ENCODE measurements around the gene ZFAND6.

ZFAND6 gene

GRCh38 chr15:80110920-80111319 is 51.4 kb downstream of the ZFAND6 start:
- no peak overlapping the region for H3K4me2 ChIP-seq (ENCODE audit: insufficient read depth, low read length, poor library complexity, severe bottlenecking)
- no peak overlapping the region for H4K91ac ChIP-seq (ENCODE audit: low read depth, low read length, poor library complexity)
- H3K27me3 ChIP-seq (ENCODE audit: control insufficient read depth in 3 of 3, insufficient read depth in 3 of 3, low read depth in 1 of 3, low read length in 3 of 3): no peaks in the 10 kb centered on the region
- no peak for DNase-seq (ENCODE audit: low spot score)
- H2BK120ac ChIP-seq (ENCODE audit: low read depth, low read length): no peak overlapping the region
- H2BK12ac ChIP-seq (ENCODE audit: low read length): no peak overlapping the region
- H3K4me3 ChIP-seq (ENCODE audit: low read length in 2 of 2): no peak overlapping the region
- H3K36me3 ChIP-seq (replicated peaks in 1 of 2; ENCODE audit: control insufficient read depth in 2 of 2, insufficient read depth in 2 of 2, low read length in 2 of 2): no peaks in the 10 kb centered on the region
- H3K79me1 ChIP-seq (ENCODE audit: low read depth, low read length): peaks cover 3% of the 10 kb centered on the region
- H3K9me3 ChIP-seq (replicated peaks in 1 of 2; ENCODE audit: control insufficient read depth in 2 of 2, insufficient read depth in 1 of 2, low read depth in 1 of 2, low read length in 2 of 2): no peaks in the 10 kb centered on the region
- H4K8ac ChIP-seq (ENCODE audit: low read depth, low read length): no peak overlapping the region
- H3K4ac ChIP-seq (ENCODE audit: low read length): no peak overlapping the region
- no peak overlapping the region for H2BK5ac ChIP-seq (ENCODE audit: low read length)
- no peak overlapping the region for H3K9ac ChIP-seq (ENCODE audit: low read depth, low read length, poor library complexity)
- no peak overlapping the region for H3K23ac ChIP-seq (ENCODE audit: low read depth, low read length, poor library complexity)
- H3K4me1 ChIP-seq (ENCODE audit: control insufficient read depth in 2 of 2, insufficient read depth in 1 of 2, low read depth in 1 of 2, low read length in 2 of 2): no peaks in the 10 kb centered on the region
- no peak overlapping the region for H3K18ac ChIP-seq (ENCODE audit: low read length)
- no peak overlapping the region for H2AFZ ChIP-seq (ENCODE audit: low read length)
- H2BK15ac ChIP-seq (ENCODE audit: low read length): no peak overlapping the region
- no peak overlapping the region for H3K14ac ChIP-seq (ENCODE audit: low read length)
- H2AK5ac ChIP-seq (ENCODE audit: low read depth, low read length): no peak overlapping the region
- H3K27ac ChIP-seq (replicated peaks; ENCODE audit: low read length): no peak overlapping the region

- Histone ChIP-seq H3K27me3 (ENCODE audit: control insufficient read depth in 3 of 3, insufficient read depth in 3 of 3, low read depth in 1 of 3, low read length in 3 of 3) (no peaks in the 10 kb centered on the region), H3K9me3 (replicated peaks in 1 of 2; ENCODE audit: control insufficient read depth in 2 of 2, insufficient read depth in 1 of 2, low read depth in 1 of 2, low read length in 2 of 2) (no peaks in the 10 kb centered on the region), H2BK5ac (ENCODE audit: low read length) (no peak overlapping the region), H3K4ac (ENCODE audit: low read length) (no peak overlapping the region), H2AFZ (ENCODE audit: low read length) (no peak overlapping the region), H3K18ac (ENCODE audit: low read length) (no peak overlapping the region), H3K23ac (ENCODE audit: low read depth, low read length, poor library complexity) (no peak overlapping the region), H2BK120ac (ENCODE audit: low read depth, low read length) (no peak overlapping the region), H2BK12ac (ENCODE audit: low read length) (no peak overlapping the region), H3K9ac (ENCODE audit: low read depth, low read length, poor library complexity) (no peak overlapping the region), H4K8ac (ENCODE audit: low read depth, low read length) (no peak overlapping the region), H3K36me3 (replicated peaks in 1 of 2; ENCODE audit: control insufficient read depth in 2 of 2, insufficient read depth in 2 of 2, low read length in 2 of 2) (no peaks in the 10 kb centered on the region), H2BK15ac (ENCODE audit: low read length) (no peak overlapping the region), H4K91ac (ENCODE audit: low read depth, low read length, poor library complexity) (no peak overlapping the region), H3K4me3 (ENCODE audit: low read length in 2 of 2) (no peak overlapping the region), H3K14ac (ENCODE audit: low read length) (no peak overlapping the region), H3K4me2 (ENCODE audit: insufficient read depth, low read length, poor library complexity, severe bottlenecking) (no peak overlapping the region), H3K4me1 (ENCODE audit: control insufficient read depth in 2 of 2, insufficient read depth in 1 of 2, low read depth in 1 of 2, low read length in 2 of 2) (no peaks in the 10 kb centered on the region), H2AK5ac (ENCODE audit: low read depth, low read length) (no peak overlapping the region), H3K79me1 (ENCODE audit: low read depth, low read length) (no peaks in the 10 kb centered on the region), H3K27ac (replicated peaks; ENCODE audit: low read length) (no peak overlapping the region)
- no peak for DNase-seq (ENCODE audit: low spot score)
- no CpG with 5 or more reads among the region's 4 CpGs for WGBS, 2 donors (ENCODE audit: extremely low coverage in 2 of 2, insufficient read length in 2 of 2, insufficient replicate concordance in 1 of 2)
Measured at GRCh38 chr15:80114114-80114513, 54.6 kb downstream of the ZFAND6 start.

GRCh38 chr15:80115021-80115420 is 55.5 kb downstream of the ZFAND6 start:
- Histone ChIP-seq H3K79me1 (ENCODE audit: low read depth, low read length) (no peaks in the 10 kb centered on the region), H2BK12ac (ENCODE audit: low read length) (no peak overlapping the region), H3K9ac (ENCODE audit: low read depth, low read length, poor library complexity) (no peak overlapping the region), H3K27me3 (ENCODE audit: control insufficient read depth in 3 of 3, insufficient read depth in 3 of 3, low read depth in 1 of 3, low read length in 3 of 3) (no peaks in the 10 kb centered on the region), H2AK5ac (ENCODE audit: low read depth, low read length) (no peak overlapping the region), H3K14ac (ENCODE audit: low read length) (no peak overlapping the region), H3K4me1 (ENCODE audit: control insufficient read depth in 2 of 2, insufficient read depth in 1 of 2, low read depth in 1 of 2, low read length in 2 of 2) (no peaks in the 10 kb centered on the region), H3K9me3 (replicated peaks in 1 of 2; ENCODE audit: control insufficient read depth in 2 of 2, insufficient read depth in 1 of 2, low read depth in 1 of 2, low read length in 2 of 2) (no peaks in the 10 kb centered on the region), H3K23ac (ENCODE audit: low read depth, low read length, poor library complexity) (no peak overlapping the region), H3K18ac (ENCODE audit: low read length) (no peak overlapping the region), H3K4ac (ENCODE audit: low read length) (no peak overlapping the region), H2BK15ac (ENCODE audit: low read length) (no peak overlapping the region), H4K91ac (ENCODE audit: low read depth, low read length, poor library complexity) (no peak overlapping the region), H4K8ac (ENCODE audit: low read depth, low read length) (no peak overlapping the region), H2AFZ (ENCODE audit: low read length) (no peak overlapping the region), H2BK5ac (ENCODE audit: low read length) (no peak overlapping the region), H3K4me2 (ENCODE audit: insufficient read depth, low read length, poor library complexity, severe bottlenecking) (no peak overlapping the region), H2BK120ac (ENCODE audit: low read depth, low read length) (no peak overlapping the region), H3K27ac (replicated peaks; ENCODE audit: low read length) (no peak overlapping the region), H3K4me3 (ENCODE audit: low read length in 2 of 2) (no peak overlapping the region), H3K36me3 (replicated peaks in 1 of 2; ENCODE audit: control insufficient read depth in 2 of 2, insufficient read depth in 2 of 2, low read length in 2 of 2) (no peaks in the 10 kb centered on the region)
- no CpG with 5 or more reads among the region's 1 CpG for WGBS, 2 donors (ENCODE audit: extremely low coverage in 2 of 2, insufficient read length in 2 of 2, insufficient replicate concordance in 1 of 2)
- DNase-seq (ENCODE audit: low spot score): no peak

DNA sequence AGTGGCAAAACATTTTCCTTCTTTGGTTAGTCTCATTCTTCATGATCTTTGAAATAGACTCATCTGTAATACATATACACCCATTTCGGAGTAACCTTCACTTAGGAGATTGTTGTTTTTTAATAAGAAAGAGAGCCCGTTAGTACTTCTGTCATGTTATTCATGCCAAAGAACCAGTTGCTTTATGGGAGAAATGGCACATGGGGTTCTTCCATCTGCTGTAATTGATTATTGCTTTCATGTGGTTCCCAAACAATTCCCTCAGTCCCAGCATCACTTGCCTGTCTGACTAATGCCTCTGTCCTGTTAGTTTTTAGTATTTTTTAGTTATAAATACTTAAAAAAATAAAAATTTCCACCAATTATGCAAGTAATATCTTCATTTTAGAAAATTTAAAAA is 59.5 kb downstream of the ZFAND6 start:
- Histone ChIP-seq H3K4me1 (ENCODE audit: control insufficient read depth in 2 of 2, insufficient read depth in 1 of 2, low read depth in 1 of 2, low read length in 2 of 2) (no peaks in the 10 kb centered on the region), H3K9ac (ENCODE audit: low read depth, low read length, poor library complexity) (no peak overlapping the region), H2BK15ac (ENCODE audit: low read length) (no peak overlapping the region), H3K27ac (replicated peaks; ENCODE audit: low read length) (no peak overlapping the region), H3K14ac (ENCODE audit: low read length) (no peak overlapping the region), H2BK120ac (ENCODE audit: low read depth, low read length) (no peak overlapping the region), H4K8ac (ENCODE audit: low read depth, low read length) (no peak overlapping the region), H3K9me3 (replicated peaks in 1 of 2; ENCODE audit: control insufficient read depth in 2 of 2, insufficient read depth in 1 of 2, low read depth in 1 of 2, low read length in 2 of 2) (no peaks in the 10 kb centered on the region), H3K23ac (ENCODE audit: low read depth, low read length, poor library complexity) (no peak overlapping the region), H2BK12ac (ENCODE audit: low read length) (no peak overlapping the region), H3K4me2 (ENCODE audit: insufficient read depth, low read length, poor library complexity, severe bottlenecking) (no peak overlapping the region), H2AK5ac (ENCODE audit: low read depth, low read length) (no peak overlapping the region), H3K79me1 (ENCODE audit: low read depth, low read length) (no peaks in the 10 kb centered on the region), H4K91ac (ENCODE audit: low read depth, low read length, poor library complexity) (no peak overlapping the region), H2BK5ac (ENCODE audit: low read length) (no peak overlapping the region), H3K27me3 (ENCODE audit: control insufficient read depth in 3 of 3, insufficient read depth in 3 of 3, low read depth in 1 of 3, low read length in 3 of 3) (no peaks in the 10 kb centered on the region), H3K4ac (ENCODE audit: low read length) (no peak overlapping the region), H3K18ac (ENCODE audit: low read length) (no peak overlapping the region), H2AFZ (ENCODE audit: low read length) (no peak overlapping the region), H3K4me3 (ENCODE audit: low read length in 2 of 2) (no peak overlapping the region), H3K36me3 (replicated peaks in 1 of 2; ENCODE audit: control insufficient read depth in 2 of 2, insufficient read depth in 2 of 2, low read length in 2 of 2) (peaks cover 2 to 31% of the 10 kb centered on the region in 2 donors)
- WGBS, 2 donors (ENCODE audit: extremely low coverage in 2 of 2, insufficient read length in 2 of 2, insufficient replicate concordance in 1 of 2): no CpG with 5 or more reads among the region's 2 CpGs
- no peak for DNase-seq (ENCODE audit: low spot score)

All from neuronal stem cell (in vitro differentiated cells).